Middle frontal gyrus (tissue), 1 donor: ENCODE measurements around the gene NUBP2.
"Not testable (repeated sequence)": the region's sequence is repeated elsewhere in the genome, so short reads cannot be mapped to it uniquely, and the experiment has no call there.

Source experiments
- DNase-seq: peaks from one replicate; pipeline ENCODE4 v3.0.0-alpha.2; 2015; ENCODE audit warnings: low spot score; ENCODE audit errors: extremely low spot score

The NUBP2 gene

DNA sequence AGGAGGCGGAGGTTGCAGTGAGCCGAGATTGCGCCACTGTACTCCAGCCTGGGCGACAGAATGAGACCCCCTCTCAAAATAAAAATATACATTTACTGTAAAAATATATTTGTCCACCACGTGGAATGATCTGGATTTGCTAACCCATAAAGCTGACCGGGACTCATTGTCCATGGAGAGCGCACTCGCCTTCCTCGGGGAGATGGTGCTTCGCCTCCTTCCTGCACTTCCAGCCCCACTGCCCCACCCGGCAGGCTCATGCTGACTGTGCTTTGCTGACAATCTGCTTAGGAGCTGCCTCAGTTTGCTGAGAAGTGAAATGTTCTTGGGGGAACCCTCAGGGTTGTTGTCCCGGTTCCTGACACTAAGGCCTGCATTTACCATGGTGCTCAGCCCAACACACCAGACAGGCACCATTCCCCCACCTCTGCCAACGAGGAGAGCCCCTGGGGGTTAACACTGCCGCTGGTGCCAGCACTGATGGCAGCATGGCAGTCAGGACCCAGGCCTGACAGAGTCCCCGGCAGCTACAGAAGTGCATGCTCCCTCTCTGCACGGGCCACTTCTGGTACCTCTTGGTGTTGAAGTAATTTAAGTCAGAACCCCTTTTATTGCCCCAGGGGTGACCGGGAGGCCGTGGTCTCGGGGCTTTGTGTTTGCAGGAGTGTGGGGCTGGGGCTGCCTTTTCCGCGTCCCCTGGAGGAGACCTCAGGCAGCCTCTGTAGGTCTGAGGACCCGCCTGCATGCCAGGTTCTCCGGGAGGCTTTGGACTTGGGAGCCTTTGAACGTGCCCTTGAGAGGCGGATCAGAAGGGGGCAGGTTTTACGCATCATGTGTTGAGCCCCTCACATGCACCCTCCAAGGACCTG lies 2.5 kb downstream of the NUBP2 start:
- DNase-seq, result no peak

DNA sequence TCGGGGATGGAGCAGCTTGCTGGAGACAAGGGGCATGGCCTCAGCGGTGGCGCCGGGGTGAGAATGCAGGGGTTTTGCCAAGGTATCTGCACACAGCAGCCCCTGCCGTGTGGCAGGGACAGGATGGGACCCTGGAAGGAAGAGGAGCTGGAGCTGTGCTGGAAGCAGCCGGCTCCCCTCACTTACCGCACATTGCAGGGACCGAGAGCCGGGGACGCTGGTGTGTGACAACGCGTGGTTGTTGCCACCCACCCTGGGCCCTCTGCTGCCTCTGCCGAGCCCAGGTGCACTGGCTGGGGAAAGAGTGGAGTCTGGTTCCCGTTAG lies 3.0 kb downstream of the NUBP2 start:
- no peak for DNase-seq

DNA sequence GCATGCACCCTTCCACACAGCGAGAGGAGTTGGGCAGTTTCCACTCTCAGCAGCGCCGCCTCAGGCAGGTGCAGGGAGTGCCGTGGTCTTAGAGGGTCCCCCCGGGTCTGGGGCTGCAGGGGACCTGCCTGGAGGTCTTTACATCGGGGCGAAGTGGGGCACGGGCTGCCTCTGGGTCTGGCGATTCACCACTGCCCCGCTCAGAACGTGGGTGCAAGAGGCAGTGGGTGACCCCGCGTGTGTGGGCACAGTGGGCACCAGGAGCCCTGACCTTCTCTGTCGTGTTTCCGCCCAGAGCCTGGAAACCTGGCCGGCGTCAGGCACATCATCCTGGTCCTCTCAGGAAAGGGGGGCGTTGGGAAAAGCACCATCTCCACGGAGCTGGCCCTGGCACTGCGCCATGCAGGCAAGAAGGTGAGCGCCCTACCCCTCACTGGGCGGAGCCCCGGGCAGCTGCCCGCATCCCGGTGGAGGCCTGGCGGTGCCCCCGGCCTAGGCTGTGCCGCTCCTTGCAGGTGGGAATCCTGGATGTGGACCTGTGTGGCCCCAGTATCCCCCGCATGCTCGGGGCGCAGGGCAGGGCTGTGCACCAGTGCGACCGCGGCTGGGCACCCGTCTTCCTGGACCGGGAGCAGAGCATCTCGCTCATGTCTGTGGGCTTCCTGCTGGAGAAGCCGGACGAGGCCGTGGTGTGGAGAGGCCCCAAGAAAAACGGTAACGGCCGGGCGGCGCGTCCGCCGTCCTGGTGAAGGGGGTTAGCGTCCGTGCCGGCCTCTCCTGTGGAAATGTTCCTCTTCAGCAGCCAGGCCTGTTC lies 3.7 kb downstream of the NUBP2 start:
- no peak for DNase-seq

DNA sequence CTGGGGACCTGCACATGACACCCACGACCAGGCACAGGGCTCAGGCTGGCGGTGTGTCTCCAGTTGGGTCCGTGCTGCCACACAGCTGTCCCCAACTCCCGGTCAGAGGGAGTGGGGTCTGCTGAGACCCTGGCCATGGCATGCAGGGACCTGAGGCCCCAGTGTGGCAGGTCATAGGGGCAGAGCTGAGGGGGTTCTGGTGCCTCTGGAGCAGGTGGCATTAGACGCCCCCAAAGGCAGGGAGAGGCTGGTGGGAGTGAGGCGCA lies 4.2 kb downstream of the NUBP2 start:
- no peak for DNase-seq

DNA sequence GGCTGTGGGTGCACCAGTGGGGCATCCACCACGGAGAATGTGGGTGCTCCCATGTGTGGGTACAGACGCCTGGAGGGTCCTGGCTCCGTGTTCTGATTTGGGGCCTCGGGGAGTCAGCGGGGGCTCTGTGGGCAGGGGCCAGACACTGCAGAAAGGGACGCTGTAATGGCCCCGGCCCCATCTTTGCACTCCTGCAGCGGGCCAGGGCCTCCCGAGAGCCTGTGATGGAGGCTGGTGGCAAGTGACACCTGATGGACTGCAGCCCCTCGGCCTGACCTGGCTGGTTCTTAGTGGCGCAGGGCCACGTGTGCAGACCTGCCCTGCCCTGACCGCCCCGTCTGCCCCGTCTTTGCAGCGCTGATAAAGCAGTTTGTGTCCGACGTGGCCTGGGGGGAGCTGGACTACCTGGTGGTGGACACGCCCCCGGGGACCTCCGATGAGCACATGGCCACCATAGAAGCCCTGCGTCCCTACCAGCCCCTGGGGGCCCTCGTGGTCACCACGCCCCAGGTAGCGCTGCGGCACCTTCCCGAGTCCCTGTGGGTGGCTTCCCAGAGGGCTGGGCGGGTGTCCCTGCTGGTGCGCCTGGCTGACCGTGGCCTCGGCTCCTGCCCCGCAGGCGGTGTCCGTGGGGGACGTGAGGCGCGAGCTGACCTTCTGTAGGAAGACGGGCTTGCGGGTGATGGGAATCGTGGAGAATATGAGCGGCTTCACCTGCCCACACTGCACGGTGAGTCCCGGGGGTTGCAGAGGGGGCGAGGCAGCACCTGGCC lies 4.7 kb downstream of the NUBP2 start:
- DNase-seq, result no peak

DNA sequence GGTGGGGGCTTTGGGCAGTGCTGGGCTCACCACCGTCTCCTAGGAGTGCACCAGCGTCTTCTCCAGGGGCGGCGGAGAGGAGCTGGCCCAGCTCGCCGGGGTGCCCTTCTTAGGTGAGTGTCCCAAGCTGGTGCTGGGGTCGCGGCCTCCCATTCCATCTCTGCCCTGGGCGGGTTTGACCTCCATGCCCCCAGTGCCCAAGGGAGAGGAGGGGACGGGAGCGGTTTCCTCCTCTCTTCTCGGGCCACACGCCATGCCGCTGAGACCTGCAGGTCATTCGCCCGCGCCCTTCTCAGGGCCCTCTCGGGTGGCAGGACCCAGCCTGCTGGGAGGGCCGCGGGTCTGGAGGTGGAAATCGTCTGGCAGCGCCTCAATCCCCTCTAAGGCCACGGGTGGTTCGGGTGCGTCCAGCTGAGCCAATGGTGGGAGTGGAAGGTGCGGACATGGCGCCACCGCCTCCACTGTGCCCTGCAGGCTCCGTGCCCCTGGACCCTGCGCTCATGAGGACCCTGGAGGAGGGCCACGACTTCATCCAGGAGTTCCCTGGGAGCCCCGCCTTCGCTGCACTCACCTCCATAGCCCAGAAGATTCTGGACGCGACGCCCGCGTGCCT lies 5.4 kb downstream of the NUBP2 start:
- DNase-seq, result no peak

DNA sequence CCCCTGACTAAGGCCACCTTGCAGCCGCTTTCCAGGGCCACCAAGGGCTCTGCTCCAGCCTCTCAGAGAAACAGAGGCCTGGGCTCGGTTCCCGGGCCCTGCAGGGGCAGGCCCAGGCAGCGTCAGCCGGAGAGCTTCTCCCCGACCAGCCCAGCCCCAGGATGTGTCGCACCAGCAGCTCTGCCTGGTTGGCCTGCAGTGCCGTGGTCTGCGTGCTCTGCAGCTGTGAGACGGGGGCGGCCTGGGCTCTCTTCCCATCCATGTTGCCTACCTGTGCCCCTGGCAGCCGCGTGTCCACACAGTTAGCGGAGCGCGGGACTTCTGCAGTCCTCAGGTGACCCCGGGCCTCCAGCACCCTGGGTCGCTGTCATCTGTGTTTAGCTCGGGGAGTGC lies 5.9 kb downstream of the NUBP2 start:
- DNase-seq, result no peak

DNA sequence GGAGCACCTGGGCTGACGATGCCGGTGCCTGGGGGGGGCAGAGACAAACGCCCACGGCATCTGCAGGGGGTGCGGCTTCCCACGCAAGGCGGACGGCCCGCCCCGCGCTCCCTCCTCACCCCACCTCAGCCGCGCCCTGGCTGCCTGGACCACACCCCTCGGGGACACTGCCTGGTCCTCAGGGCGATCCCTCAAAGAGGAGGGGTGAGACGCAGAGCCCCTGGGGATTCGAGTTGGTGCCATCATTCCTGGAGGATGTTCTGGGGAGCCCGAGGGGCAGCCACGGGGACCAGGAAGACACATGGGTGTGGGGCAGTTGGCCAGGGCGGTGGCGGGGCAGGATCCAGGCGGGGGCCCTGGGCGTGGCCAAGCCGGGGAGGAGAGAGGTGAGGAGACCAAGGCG lies 6.9 kb downstream of the NUBP2 start:
- no peak for DNase-seq

DNA sequence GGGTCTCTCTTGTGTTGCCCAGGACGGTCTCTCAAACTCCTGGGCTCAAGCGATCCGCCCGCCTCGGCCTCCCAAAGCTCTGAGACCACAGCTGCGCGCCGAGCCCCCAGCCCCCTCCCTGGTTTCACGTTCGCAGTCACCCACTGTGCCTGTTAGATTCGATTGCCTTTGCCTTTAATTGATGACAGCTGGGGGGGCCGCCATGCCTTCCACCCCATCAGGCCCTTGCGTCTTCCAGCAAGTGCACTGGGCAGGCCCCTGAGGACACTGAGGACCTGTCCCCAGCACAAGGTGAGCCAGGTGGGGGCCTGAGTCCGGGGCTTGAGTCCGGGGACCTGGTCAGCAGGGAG lies 7.5 kb downstream of the NUBP2 start:
- no peak for DNase-seq

DNA sequence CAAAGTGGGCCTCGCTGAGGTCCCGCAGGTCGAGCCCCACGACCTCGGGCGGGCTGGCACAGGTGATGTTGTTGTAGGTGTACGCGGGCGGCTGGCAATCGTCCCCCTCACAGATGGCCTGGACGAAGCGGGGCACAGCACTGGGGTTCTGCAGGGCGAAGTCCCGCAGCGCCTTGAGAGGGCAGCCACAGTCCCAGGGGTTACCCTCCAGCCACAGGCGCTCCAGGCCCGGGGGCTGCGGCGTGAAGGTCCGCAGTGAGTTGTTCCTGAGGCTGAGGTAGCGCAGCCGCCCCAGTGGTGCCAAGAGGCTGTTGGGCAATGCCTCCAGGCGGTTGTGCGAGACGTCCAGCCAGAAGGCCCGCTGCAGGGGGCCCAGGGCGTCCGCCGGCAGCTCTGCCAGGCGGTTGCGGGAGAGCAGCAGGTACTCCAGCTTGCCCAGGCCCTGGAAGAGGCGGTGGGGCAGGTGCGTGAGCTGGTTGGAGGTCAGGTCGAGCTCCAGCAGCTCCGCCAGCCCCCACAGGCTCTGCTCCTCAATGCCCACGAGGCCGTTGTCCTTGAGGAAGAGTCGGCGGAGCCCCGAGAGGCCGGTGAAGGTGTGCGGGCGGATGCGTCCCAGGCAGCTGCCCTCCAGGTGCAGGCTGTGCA lies 8.0 kb downstream of the NUBP2 start:
- DNase-seq, result no peak

DNA sequence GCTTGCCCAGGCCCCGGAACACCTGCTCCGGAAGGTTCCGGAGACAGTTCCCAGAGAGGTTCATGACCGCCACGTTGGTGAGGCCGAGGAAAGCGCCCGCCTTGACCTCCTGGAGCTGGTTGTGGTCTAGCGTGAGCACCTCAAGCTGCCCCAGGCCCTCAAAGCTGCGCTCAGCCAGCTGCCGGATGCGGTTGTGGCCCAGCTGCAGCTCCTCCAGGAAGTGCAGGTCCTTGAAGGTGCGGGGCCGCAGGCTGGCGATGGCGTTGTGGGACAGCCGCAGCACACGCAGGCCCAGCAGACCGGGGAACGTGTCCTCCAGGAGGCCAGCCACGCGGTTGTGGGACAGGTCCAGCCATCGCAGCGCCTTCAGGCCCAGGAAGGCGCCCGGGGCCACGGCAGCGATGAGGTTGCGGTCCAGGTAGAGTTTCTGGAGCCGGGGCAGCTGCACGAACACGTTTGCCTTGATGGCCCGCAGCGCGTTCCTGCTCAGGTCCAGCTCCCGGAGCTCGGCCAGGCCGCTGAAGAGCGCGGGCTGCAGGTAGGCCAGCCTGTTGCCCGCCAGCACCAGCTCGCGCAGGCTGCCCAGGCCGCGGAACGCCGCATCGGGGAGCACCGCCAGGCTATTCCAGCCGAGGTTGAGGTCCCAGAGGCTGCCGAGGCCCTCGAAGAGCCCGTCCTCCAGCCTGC lies 8.6 kb downstream of the NUBP2 start:
- DNase-seq, result no peak

DNA sequence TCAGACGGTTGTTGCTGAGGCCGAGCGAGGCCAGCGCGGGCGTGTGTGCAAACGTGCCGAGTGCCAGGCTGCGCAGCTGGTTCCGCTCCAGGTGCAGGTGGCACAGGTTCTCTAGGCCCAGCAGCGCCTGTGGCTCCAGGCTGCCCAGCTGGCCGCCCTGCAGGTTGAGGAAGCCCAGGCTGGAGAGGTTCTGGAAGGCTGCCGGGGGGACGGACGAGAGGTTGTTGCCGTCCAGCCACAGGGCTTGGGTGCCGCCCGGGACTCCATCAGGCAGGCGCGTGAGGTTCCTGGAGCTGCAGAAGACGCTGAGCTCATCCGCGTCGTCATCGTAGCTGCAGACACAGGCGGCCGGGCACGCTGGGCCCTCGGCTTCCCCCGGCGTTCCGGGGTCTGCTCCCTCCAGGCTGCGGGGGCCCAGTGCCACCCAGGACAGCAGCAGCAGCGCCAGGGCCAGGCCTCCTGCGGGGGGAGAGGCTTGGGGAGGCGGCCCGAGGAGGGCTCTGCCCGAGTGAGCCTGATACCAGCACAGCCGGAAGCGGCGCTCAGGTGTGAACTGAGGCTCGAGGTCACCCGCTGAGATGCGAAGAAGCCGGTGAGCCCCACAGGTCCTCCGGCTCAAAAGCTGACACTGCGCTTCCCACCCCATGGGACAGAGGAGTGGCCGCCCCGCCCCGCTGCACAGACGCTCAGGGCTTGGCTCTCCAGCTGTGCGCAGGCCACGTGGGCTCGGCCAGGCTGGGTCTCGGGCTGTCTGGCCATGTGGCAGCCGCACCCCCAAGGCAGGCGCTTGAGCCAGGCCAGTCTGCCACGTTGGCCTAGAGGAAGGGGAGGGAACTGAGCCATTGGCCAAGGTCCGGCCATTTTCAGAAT lies 9.4 kb downstream of the NUBP2 start:
- DNase-seq, result no peak

DNA sequence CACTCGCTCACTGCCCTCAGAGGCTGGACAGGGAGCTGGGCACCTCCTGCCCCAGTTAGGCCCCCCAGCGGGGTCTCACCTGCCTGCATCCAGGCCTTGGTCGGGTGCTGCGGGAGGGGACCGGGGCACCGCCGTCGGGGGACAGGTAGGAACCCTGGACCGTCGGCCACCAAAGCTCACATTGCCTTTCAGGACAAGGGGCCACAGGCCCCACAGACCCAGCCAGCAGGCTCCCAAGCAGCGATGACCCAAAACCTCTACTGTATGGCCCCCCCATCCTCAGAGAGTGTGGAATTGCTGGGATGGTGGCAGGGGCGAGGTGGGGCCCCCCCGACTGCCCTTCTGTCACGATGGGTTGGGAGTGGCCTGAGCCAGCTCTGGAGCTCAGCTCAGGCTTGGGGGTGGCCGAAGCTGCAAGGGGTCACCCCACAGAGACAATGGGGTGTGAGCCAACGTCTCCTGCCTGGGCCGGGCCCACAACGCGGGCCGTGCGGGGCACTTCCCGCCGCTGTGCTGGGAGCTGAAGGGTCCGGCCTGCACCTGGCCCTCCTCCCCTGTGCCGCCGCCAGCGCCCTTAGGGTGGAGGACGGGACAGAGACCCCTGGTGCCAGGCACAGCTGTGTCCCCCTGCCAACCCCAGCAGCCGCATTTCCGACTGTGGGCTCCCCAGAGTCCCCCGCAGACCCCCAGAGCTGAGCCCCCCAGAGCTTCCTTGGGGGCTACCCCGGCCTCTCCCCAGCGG lies 10.2 kb downstream of the NUBP2 start:
- no peak for DNase-seq

DNA sequence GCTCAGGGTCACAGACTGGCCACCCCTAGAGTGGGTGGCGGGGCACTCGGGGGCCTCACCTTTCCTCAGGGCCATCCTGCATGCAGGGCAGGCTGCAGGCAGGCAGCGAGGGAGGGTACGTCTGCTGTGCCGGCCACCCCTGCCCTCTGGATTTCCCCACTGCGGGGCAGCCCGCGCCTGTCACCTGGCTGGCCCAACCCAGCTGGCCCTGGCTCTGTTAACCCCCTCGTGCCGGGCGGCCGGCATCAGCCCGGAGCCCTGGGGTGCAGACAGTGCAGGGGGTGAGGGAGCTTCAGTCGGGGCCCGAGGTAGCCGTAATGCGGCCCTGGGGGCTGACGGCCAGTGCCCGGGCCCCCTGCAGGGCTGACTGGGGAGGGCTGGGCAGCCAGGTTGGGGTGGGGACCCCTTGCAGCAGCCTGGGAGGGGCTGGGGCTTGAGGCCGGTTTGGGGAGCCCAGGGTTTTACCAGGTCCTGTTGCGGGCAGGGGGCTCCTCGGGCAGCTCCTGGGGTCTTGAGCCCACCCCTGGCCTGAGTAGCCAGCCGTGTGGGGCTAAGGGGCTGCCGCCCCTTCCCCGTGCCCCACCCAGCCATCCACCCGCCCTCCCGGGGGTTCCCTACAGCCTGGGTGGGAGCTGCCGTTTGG lies 10.9 kb downstream of the NUBP2 start, which contains the start of gene IGFALS:
Gene IGFALS, minus strand, starts transcription at position 128 of the 643 bp plus-strand sequence. Its CDS starts 53 bp downstream, at position 75.
- no peak for DNase-seq

DNA sequence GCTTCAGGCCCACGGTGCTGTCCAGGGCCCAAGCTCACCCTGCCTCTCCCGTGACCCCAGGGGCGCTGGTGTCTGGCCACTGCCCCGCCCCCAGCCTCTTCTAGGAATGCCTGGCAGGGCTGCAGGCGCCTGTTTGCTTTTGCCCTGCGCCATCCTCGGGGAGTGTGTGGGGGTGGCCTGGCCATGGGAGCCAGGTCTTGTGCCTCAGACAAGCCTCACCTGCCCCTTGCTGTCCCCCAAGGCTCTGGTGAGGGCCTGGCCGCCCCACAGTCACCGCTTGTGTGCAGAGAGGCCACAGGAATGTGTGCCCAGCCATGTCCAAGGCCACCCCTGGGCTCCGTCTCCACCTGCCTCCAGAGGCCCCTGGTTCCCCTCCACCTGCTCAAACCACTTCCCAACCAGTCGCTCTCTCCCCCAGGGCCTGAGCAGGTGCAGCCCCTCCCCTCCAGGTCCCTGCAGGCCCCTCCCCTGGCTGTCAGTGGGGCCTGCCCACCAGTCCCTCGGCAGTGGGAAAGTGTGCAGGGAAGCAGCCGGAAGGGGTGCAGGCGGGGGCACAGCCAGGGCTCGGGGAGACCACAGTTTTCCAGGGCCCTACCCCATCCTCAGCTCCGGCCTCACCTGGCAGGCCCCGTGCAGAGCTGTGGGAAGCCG lies 11.6 kb downstream of the NUBP2 start:
- no peak for DNase-seq

DNA sequence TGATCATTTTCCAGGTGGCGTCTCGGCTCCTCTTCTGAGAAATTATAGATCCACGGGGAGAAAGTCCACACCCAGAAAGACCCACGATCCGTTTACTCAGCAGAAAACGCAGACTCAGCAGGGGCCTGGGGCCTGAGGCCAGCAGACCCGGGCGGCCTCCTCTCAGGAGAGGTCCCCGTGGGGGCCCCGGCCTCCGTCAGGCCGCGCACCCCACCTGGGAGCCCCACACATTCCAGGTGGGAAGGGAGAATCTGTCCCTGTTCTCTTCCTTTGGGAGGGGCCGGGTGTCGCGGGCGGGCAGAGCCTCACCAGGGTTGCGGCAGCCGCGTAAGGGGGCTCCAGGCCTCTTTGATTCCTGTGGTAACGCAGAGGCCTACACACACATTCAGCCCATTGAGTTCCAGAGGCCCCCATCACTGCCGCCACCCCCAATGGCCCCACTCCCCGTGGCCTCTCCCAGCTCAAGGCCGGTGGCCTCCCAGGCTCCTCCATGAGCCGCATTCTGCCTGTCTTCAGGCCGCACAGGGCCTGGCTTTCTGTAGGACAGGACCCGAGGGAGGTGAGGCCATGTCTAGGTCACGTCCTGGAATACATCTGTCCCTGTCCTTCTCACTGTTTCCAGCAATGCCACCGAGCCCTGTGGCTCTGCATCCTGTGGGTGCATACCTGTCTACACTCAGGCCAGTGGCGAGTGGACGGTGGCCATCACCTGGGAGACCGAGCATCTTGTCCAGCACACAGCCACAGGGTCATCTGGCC lies 12.3 kb downstream of the NUBP2 start:
- DNase-seq, result no peak

DNA sequence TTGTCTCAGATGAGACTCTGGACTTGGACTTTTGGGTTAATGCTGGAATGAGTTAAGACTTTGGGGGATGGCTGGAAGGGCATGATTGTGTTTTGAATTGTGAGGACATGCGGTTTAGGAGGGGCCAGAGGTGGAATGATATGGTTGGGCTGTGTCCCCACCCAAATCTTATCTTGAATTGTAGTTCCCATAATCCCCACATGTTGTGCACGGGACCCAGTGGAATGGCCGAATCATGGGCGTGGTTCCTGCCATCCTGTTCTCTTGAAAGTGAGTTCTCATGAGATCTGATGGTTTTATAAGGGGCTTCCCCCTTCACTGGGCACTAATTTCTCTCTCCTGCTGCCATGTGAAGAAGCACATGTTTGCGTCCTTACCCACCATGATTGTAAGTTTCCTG lies 16.5 kb downstream of the NUBP2 start:
- not testable (repeated sequence) for DNase-seq
